Activated CD4-positive, alpha-beta T cell treated with anti-CD3 and anti-CD28 coated beads for 36 hours (primary cell): ENCODE measurements around the gene SLC9A1. TPM values are rescaled to one million over a fixed set of nuclear protein-coding genes. Genes with fewer than 3 reads are reported as not detected.

ENCODE experiments used
- ATAC-seq: fragments of 200-7000 bp; cut with Tn5 transposase; one replicate; pipeline ENCODE4 v1.10.0; 2021; ENCODE audit warnings: mild to moderate bottlenecking, moderate library complexity
- CTCF ChIA-PET: fragments of 350-600 bp; sonication (Branson Sonifier 250); formaldehyde crosslinking; loops from one replicate; lab custom pipeline; 2021; ENCODE audit warnings: antibody characterized with exemption; lab: Charles Lee
- POLR2A ChIA-PET: fragments of 350-600 bp; sonication (Branson Sonifier 250); formaldehyde crosslinking; loops from one replicate; lab custom pipeline; 2021; ENCODE audit warnings: antibody characterized with exemption, inconsistent platforms; lab: Charles Lee
- DNase-seq: peaks from one replicate; pipeline ENCODE4 v3.0.0-alpha.2; 2020
- H3K27ac Mint-ChIP-seq: one replicate; pipeline ENCODE4 v1.8.0; 2021; ENCODE audit warnings: mixed read lengths
- H3K27me3 Mint-ChIP-seq: one replicate; pipeline ENCODE4 v1.8.0; 2021; ENCODE audit warnings: mixed read lengths
- H3K36me3 Mint-ChIP-seq: one replicate; pipeline ENCODE4 v1.8.0; 2021; ENCODE audit warnings: low read depth, mixed read lengths
- H3K4me1 Mint-ChIP-seq: one replicate; pipeline ENCODE4 v1.8.0; 2021; ENCODE audit warnings: mixed read lengths
- H3K4me3 Mint-ChIP-seq: one replicate; pipeline ENCODE4 v1.8.0; 2021; ENCODE audit warnings: mild to moderate bottlenecking, moderate library complexity, mixed read lengths
- H3K9me3 Mint-ChIP-seq: one replicate; pipeline ENCODE4 v1.8.0; 2021; ENCODE audit warnings: low read depth, mixed read lengths
- intact Hi-C, 2 experiments: fragments of 100-400 bp; cut with DNase I in 1 of 2; cut with micrococcal nuclease in 1 of 2; formaldehyde crosslinking; loops; one replicate each; pipeline versions ENCODE4 v1.14.2 to v1.15.1; 2022 to 2024; cut with DNase I, micrococcal nuclease
- total RNA-seq, 2 experiments: library from RNA; stranded (reverse); gene quantifications; one replicate each; pipeline ENCODE4 v1.2.3, GENCODE V29; 2021

The SLC9A1 gene
- total RNA-seq, 2 experiments from 2014 or later = 15.6 to 20.4 TPM

- intact Hi-C loops = loop anchor here in 1 of 2 experiments (2.0 kb wide), 1 partner anchor 39 kb away; no protein-coding TSS in a partner anchor
- ChIA-PET POLR2A (interaction anchor here (0.5 to 4.8 kb wide), 5 partner anchors 9 to 50 kb away, joined by 4 to 44 read pairs (median 5); no protein-coding TSS in a partner anchor), CTCF (interaction anchor here (0.5 to 2.4 kb wide), 11 partner anchors 9 to 636 kb away, joined by 3 to 11 read pairs (median 6); no protein-coding TSS in a partner anchor)
- Mint-ChIP-seq H3K36me3 (peaks cover 5% of the 10 kb centered on the region), H3K4me1 (peaks cover 61% of the 10 kb centered on the region), H3K9me3 (no peaks in the 10 kb centered on the region), H3K27me3 (no peaks in the 10 kb centered on the region), H3K4me3 (peak overlapping the region; percentile 81), H3K27ac (no peak overlapping the region)
- DNase-seq (no peak), ATAC-seq (peak; percentile 21)
Measured at GRCh38 chr1:27152004-27152828, 2.7 kb downstream of the SLC9A1 start.

GRCh38 chr1:27150641-27151040 lies 4.3 kb downstream of the SLC9A1 start:
- Mint-ChIP-seq H3K4me3 (no peak overlapping the region), H3K36me3 (peaks cover 5% of the 10 kb centered on the region), H3K9me3 (no peaks in the 10 kb centered on the region), H3K4me1 (peaks cover 64% of the 10 kb centered on the region), H3K27ac (no peak overlapping the region), H3K27me3 (no peaks in the 10 kb centered on the region)
- intact Hi-C loops = no loop called here
- no peak for ATAC-seq
- ChIA-PET CTCF (interaction anchor here (0.5 to 1.4 kb wide), 2 partner anchors 10 to 130 kb away, joined by 3 to 5 read pairs; no protein-coding TSS in a partner anchor), POLR2A (interaction anchor here (0.6 to 1.6 kb wide), 2 partner anchors 39 to 165 kb away, joined by 3 to 4 read pairs; no protein-coding TSS in a partner anchor)
- DNase-seq = no peak

GRCh38 chr1:27150183-27150582 lies 4.7 kb downstream of the SLC9A1 start:
- POLR2A ChIA-PET = interaction anchor here (1.6 kb wide), 1 partner anchor 38 kb away, joined by 4 read pairs; no protein-coding TSS in a partner anchor
- Mint-ChIP-seq H3K9me3 (no peaks in the 10 kb centered on the region), H3K27ac (no peak overlapping the region), H3K27me3 (no peaks in the 10 kb centered on the region), H3K36me3 (peaks cover 8% of the 10 kb centered on the region), H3K4me3 (no peak overlapping the region), H3K4me1 (peaks cover 62% of the 10 kb centered on the region)
- CTCF ChIA-PET = interaction anchor here (0.9 to 1.4 kb wide), 2 partner anchors 8 to 10 kb away, joined by 4 to 5 read pairs; no protein-coding TSS in a partner anchor
- ATAC-seq (no peak), DNase-seq (no peak)
- intact Hi-C loops = no loop called here

- ChIA-PET POLR2A (interaction anchor here (1.6 kb wide), 1 partner anchor 38 kb away, joined by 4 read pairs; no protein-coding TSS in a partner anchor), CTCF (interaction anchor here (0.9 kb wide), 1 partner anchor 9 kb away, joined by 4 read pairs; no protein-coding TSS in a partner anchor)
- Mint-ChIP-seq H3K4me3 (no peak overlapping the region), H3K9me3 (no peaks in the 10 kb centered on the region), H3K27ac (no peak overlapping the region), H3K4me1 (peaks cover 62% of the 10 kb centered on the region), H3K36me3 (peaks cover 10% of the 10 kb centered on the region), H3K27me3 (no peaks in the 10 kb centered on the region)
- ATAC-seq (no peak), DNase-seq (no peak)
- intact Hi-C loops = no loop called here
Measured at GRCh38 chr1:27149762-27150113, 5.2 kb downstream of the SLC9A1 start.

GRCh38 chr1:27149084-27149761 lies 5.7 kb downstream of the SLC9A1 start:
- Mint-ChIP-seq H3K4me3 (no peak overlapping the region), H3K27ac (peak overlapping the region; percentile 42), H3K9me3 (no peaks in the 10 kb centered on the region), H3K27me3 (no peaks in the 10 kb centered on the region), H3K36me3 (peaks cover 8% of the 10 kb centered on the region), H3K4me1 (peaks cover 58% of the 10 kb centered on the region)
- CTCF ChIA-PET = interaction anchor here (0.7 to 1.1 kb wide), 3 partner anchors 9 to 40 kb away, joined by 3 to 4 read pairs (median 3); no protein-coding TSS in a partner anchor
- ATAC-seq (no peak), DNase-seq (no peak)
- POLR2A ChIA-PET = interaction anchor here (1.6 kb wide), 1 partner anchor 37 kb away, joined by 4 read pairs; no protein-coding TSS in a partner anchor
- intact Hi-C loops = no loop called here

GRCh38 chr1:27148591-27148990 lies 6.3 kb downstream of the SLC9A1 start:
- CTCF ChIA-PET = interaction anchor here (0.7 to 1.5 kb wide), 3 partner anchors 9 to 40 kb away, joined by 3 read pairs; no protein-coding TSS in a partner anchor
- H3K27me3 Mint-ChIP-seq = no peaks in the 10 kb centered on the region
- H3K4me1 Mint-ChIP-seq = peaks cover 54% of the 10 kb centered on the region
- intact Hi-C loops = no loop called here
- no peak overlapping the region for H3K4me3 Mint-ChIP-seq
- no peaks in the 10 kb centered on the region for H3K9me3 Mint-ChIP-seq
- no peak for ATAC-seq
- POLR2A ChIA-PET = no interaction called here
- no peak for DNase-seq
- peak overlapping the region; percentile 42 for H3K27ac Mint-ChIP-seq
- peaks cover 8% of the 10 kb centered on the region for H3K36me3 Mint-ChIP-seq

- Mint-ChIP-seq H3K4me3 (no peak overlapping the region), H3K27ac (no peak overlapping the region), H3K36me3 (peaks cover 8% of the 10 kb centered on the region), H3K4me1 (peaks cover 54% of the 10 kb centered on the region), H3K9me3 (no peaks in the 10 kb centered on the region), H3K27me3 (no peaks in the 10 kb centered on the region)
- POLR2A ChIA-PET = no interaction called here
- DNase-seq = no peak
- CTCF ChIA-PET = interaction anchor here (0.7 to 1.5 kb wide), 3 partner anchors 23 to 39 kb away, joined by 3 read pairs; no protein-coding TSS in a partner anchor
- intact Hi-C loops = no loop called here
- no peak for ATAC-seq
Measured at GRCh38 chr1:27147842-27148518, 6.9 kb downstream of the SLC9A1 start.

GRCh38 chr1:27145934-27146354 lies 9.0 kb downstream of the SLC9A1 start:
- intact Hi-C loops = no loop called here
- CTCF ChIA-PET = interaction anchor here (1.1 to 2.3 kb wide), 2 partner anchors 9 to 42 kb away, joined by 7 to 9 read pairs; partner anchors contain the start of gene SLC9A1
- H3K9me3 Mint-ChIP-seq = no peaks in the 10 kb centered on the region
- peak; percentile 30 for DNase-seq
- no peak for ATAC-seq
- peaks cover 54% of the 10 kb centered on the region for H3K4me1 Mint-ChIP-seq
- no peak overlapping the region for H3K4me3 Mint-ChIP-seq
- H3K27ac Mint-ChIP-seq = no peak overlapping the region
- POLR2A ChIA-PET = interaction anchor here (1.4 kb wide), 1 partner anchor 9 kb away, joined by 8 read pairs; the partner anchor contains the start of gene SLC9A1
- no peaks in the 10 kb centered on the region for H3K27me3 Mint-ChIP-seq
- H3K36me3 Mint-ChIP-seq = peaks cover 5% of the 10 kb centered on the region

- no peak for DNase-seq
- H3K27ac Mint-ChIP-seq = no peak overlapping the region
- H3K36me3 Mint-ChIP-seq = peaks cover 5% of the 10 kb centered on the region
- no peak overlapping the region for H3K4me3 Mint-ChIP-seq
- no peaks in the 10 kb centered on the region for H3K9me3 Mint-ChIP-seq
- POLR2A ChIA-PET = interaction anchor here (1.0 to 1.4 kb wide), 2 partner anchors 8 to 9 kb away, joined by 3 to 8 read pairs; partner anchors contain the start of gene SLC9A1
- H3K4me1 Mint-ChIP-seq = peaks cover 56% of the 10 kb centered on the region
- H3K27me3 Mint-ChIP-seq = no peaks in the 10 kb centered on the region
- CTCF ChIA-PET = interaction anchor here (0.6 to 2.3 kb wide), 6 partner anchors 10 to 448 kb away, joined by 3 to 9 read pairs (median 3); partner anchors contain the start of gene SLC9A1
- no peak for ATAC-seq
- intact Hi-C loops = no loop called here
Measured at GRCh38 chr1:27144920-27145661, 9.8 kb downstream of the SLC9A1 start.
